ENCODE data around the gene C3orf20. TPM values are rescaled to one million over a fixed set of nuclear protein-coding genes. Genes with fewer than 3 reads are reported as not detected.

Gene C3orf20
- total and polyA plus RNA-seq, 9 of the 15 experiments (the other 6 are each of a cell fraction or from before 2014, with no cell fraction given), result 0.04 TPM; not detected in 8

- TF ChIP-seq ZNF384 (IDR thresholded peaks at IDR 0.05; ENCODE audit: low read depth, low read length), result no peak
- TF ChIP-seq TSHZ1 (CRISPR knock-in tag; IDR thresholded peaks at IDR 0.05), result no peak
- TF ChIP-seq RFX1 (IDR thresholded peaks at IDR 0.05), result peak; percentile 50
- no peak for TF ChIP-seq EP300 (IDR thresholded peaks at IDR 0.05; ENCODE audit: low read length)
Measured at GRCh38 chr3:14775563-14775962, 100.6 kb downstream of the C3orf20 start (continued).

GRCh38 chr3:14779069-14779685, 104.2 kb downstream of the C3orf20 start:
- H3K4me1 ChIP-seq (replicated peaks in 1 of 2; ENCODE audit: control insufficient read depth in 2 of 2, insufficient read depth in 2 of 2, low read length in 2 of 2), result peaks cover 0 to 3% of the 10 kb centered on the region in 2 experiments; a peak in 1 of 5 replicates
- H3K27me3 ChIP-seq (ENCODE audit: control insufficient read depth in 2 of 2, insufficient read depth in 2 of 2, low read length in 2 of 2), result peaks cover 14 to 23% of the 10 kb centered on the region in 2 experiments; a peak in 4 of 5 replicates
- in situ Hi-C loops (cut with MboI) (no loop called here), intact Hi-C loops (cut with micrococcal nuclease) (no loop called here)
- H3K9me3 ChIP-seq (replicated peaks; ENCODE audit: control insufficient read depth, insufficient read depth, low read depth, low read length), result no peaks in the 10 kb centered on the region; the same call in 1 of the 2 replicates
- H3K79me2 ChIP-seq (ENCODE audit: control insufficient read depth, insufficient read depth, low read length), result no peaks in the 10 kb centered on the region
- no TSS peak for BruUV-seq (replicated peaks)
- ChIA-PET POLR2A (no interaction called here), CTCF (ENCODE audit: low intra/inter-chr PET ratio) (interaction anchor here (0.7 kb wide), 2 partner anchors 231 to 1486 kb away, joined by 3 read pairs; partner anchors contain the start of gene DPH3)
- 2% methylated on average over 2 of the region's 2 CpGs for WGBS (ENCODE audit: insufficient coverage, low coverage, missing lambda C conversion rate)
- DNase-seq (ENCODE audit: extremely low read depth in 1 of 4, low spot score in 3 of 4), result no peak
- no peak for FAIRE-seq
- H3K4me2 ChIP-seq (ENCODE audit: insufficient read depth, low read length), result no peak overlapping the region
- no peak for ATAC-seq
- H3K9me1 ChIP-seq (ENCODE audit: control insufficient read depth, insufficient read depth, low read length), result no peaks in the 10 kb centered on the region
- no peak overlapping the region for H3K4me3 ChIP-seq
- H2AFZ ChIP-seq (ENCODE audit: low read depth, low read length), result no peak overlapping the region
- no peak overlapping the region for H3K9ac ChIP-seq (ENCODE audit: insufficient read depth in 1 of 2, low read depth in 2 of 2, low read length in 2 of 2)
- no peaks in the 10 kb centered on the region for H3K36me3 ChIP-seq (ENCODE audit: control insufficient read depth, insufficient read depth, low read length)
- no peak overlapping the region for H3K27ac ChIP-seq (ENCODE audit: extremely low read depth, low read depth, low read length)
- no peaks in the 10 kb centered on the region for H4K20me1 ChIP-seq (replicated peaks; ENCODE audit: control insufficient read depth, insufficient read depth, low read length)
- TF ChIP-seq ZNF232 (CRISPR knock-in tag; IDR thresholded peaks at IDR 0.05), result no peak
- no peak for TF ChIP-seq FOXA1 (IDR thresholded peaks at IDR 0.05; ENCODE audit: borderline replicate concordance)
- no peak for TF ChIP-seq E2F5 (CRISPR knock-in tag; IDR thresholded peaks at IDR 0.05)
- TF ChIP-seq ZSCAN29 (IDR thresholded peaks at IDR 0.05), result no peak
- TF ChIP-seq TFAP4 (CRISPR knock-in tag; IDR thresholded peaks at IDR 0.05; ENCODE audit: borderline replicate concordance), result no peak
- no peak for TF ChIP-seq TEAD1 (CRISPR knock-in tag; IDR thresholded peaks at IDR 0.05)
- no peak for TF ChIP-seq THRAP3 (IDR thresholded peaks at IDR 0.05; ENCODE audit: borderline replicate concordance)
- TF ChIP-seq ZNF507 (tag; conservative IDR thresholded peaks at IDR 0.05), result peak; percentile 99
- no peak for TF ChIP-seq SMARCC2 (IDR thresholded peaks at IDR 0.05; ENCODE audit: low read depth)
- TF ChIP-seq SETDB1 (IDR thresholded peaks at IDR 0.05; ENCODE audit: low read length), result no peak
- no peak for TF ChIP-seq U2AF2 (optimal IDR thresholded peaks at IDR 0.05; ENCODE audit: low read depth, low read length)
- no peak for TF ChIP-seq FOXP1 (CRISPR knock-in tag; IDR thresholded peaks at IDR 0.05)
- no peak for TF ChIP-seq SNAPC5 (CRISPR knock-in tag; IDR thresholded peaks at IDR 0.05)
